Esophagus muscularis mucosa (tissue), 4 donors: ENCODE measurements around the gene NR3C2.

Experiments used
- CTCF ChIP-seq, 3 experiments: fragments of 200-600 bp in 2 of 3; fragments of 450-650 bp in 1 of 3; sonication (generic) in 2 of 3; IDR thresholded peaks; one replicate each; pipeline ENCODE4 v1.5.1; 2017 to 2019; ENCODE audit warnings: antibody characterized with exemption in 3 of 3, mild to moderate bottlenecking in 2 of 3, moderate library complexity in 1 of 3
- EP300 ChIP-seq: sonication (generic); formaldehyde crosslinking; IDR thresholded peaks from one replicate; pipeline ENCODE4 v1.6.1; 2017; ENCODE audit warnings: antibody characterized with exemption
- POLR2A ChIP-seq: fragments of 450-650 bp; IDR thresholded peaks from one replicate; pipeline ENCODE4 v1.6.1; 2017; ENCODE audit warnings: antibody characterized with exemption, moderate library complexity, mild to moderate bottlenecking, low read depth
- POLR2AphosphoS5 ChIP-seq, 2 donors: sonication (generic); formaldehyde crosslinking; IDR thresholded peaks; one replicate each; pipeline ENCODE4 v1.6.1; 2017; ENCODE audit warnings: antibody characterized with exemption in 2 of 2

DNA sequence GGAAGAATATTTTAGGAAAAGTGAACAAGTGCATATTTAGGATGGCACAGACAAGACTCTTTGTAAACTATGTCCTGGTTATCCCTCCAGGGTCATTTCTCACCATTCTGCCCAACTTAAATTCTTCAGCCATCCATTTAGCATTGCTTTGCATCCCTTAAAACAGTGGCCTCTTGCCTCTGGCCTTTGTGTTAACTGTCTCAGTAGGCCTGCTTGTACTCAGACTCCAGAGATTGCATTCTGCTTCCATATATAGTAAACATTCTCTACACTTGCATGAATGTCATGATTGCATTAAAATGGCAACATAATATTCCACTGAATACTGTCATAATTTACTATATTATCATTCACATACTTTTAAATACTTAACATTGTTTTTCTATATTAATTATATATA, 43.2 kb downstream of the NR3C2 start:
- TF ChIP-seq CTCF (IDR thresholded peaks at IDR 0.05) (no peak), POLR2AphosphoS5 (IDR thresholded peaks at IDR 0.05) (no peak), POLR2A (no peak), EP300 (no peak)
